ENCODE results near the gene CASK.

CASK gene

DNA sequence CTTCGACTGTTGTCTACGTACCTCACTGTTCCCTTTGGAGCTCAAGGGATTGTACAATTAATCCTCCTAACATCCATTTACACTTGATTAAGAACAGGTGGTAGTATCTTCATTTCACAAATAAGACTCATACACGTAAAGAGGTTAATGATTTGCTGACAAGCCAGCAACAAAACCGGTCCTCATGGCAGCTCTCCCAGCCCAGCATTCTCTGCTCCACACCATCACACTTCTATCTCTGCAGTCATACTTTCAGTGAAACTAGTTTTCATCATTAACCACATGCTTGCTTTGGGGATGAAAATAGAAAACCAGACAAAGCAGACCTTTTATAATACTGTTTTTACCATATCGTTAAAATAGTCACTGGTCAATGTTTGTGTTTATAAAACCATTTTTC, 28.7 kb upstream of the CASK start:
- no peak for TF ChIP-seq CTCF (IDR thresholded peaks at IDR 0.05; ENCODE audit: low read depth, low read length)
- H3K4me3 ChIP-seq (ENCODE audit: low read depth, low read length): no peak overlapping the region

- H3K4me3 ChIP-seq (ENCODE audit: low read depth, low read length): no peak overlapping the region
- no peak for TF ChIP-seq CTCF (IDR thresholded peaks at IDR 0.05; ENCODE audit: low read depth, low read length)
Observed at GRCh38 chrX:41946989-41947612, 23.7 kb upstream of the CASK start.

- no peak overlapping the region for H3K4me3 ChIP-seq (ENCODE audit: low read depth, low read length)
- TF ChIP-seq CTCF (IDR thresholded peaks at IDR 0.05; ENCODE audit: low read depth, low read length): no peak
Observed at GRCh38 chrX:41946235-41946634, 22.9 kb upstream of the CASK start.

DNA sequence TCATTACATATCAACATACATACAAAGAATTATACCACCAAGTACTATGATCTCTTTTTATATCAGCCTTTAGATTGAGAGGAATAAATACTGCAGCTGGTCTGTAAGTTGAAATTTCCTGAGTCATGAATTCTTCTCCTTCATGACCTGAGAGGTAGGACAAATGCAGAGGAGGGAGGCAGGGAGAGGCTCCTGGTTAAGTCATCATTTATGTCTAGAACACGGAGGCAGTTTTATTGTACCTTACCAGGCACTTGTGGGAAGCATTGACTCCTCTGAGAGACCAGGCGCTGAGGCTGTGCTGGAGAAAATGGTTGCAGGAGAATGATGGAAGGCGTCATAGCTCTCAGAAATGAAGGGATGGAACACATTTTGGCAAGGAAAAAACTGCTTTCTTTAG, 12.5 kb upstream of the CASK start:
- no peak overlapping the region for H3K4me3 ChIP-seq (ENCODE audit: low read depth, low read length)
- no peak for TF ChIP-seq CTCF (IDR thresholded peaks at IDR 0.05; ENCODE audit: low read depth, low read length)

- TF ChIP-seq CTCF (IDR thresholded peaks at IDR 0.05; ENCODE audit: low read depth, low read length): no peak
Observed at GRCh38 chrX:41933546-41933945, 10.2 kb upstream of the CASK start.

DNA sequence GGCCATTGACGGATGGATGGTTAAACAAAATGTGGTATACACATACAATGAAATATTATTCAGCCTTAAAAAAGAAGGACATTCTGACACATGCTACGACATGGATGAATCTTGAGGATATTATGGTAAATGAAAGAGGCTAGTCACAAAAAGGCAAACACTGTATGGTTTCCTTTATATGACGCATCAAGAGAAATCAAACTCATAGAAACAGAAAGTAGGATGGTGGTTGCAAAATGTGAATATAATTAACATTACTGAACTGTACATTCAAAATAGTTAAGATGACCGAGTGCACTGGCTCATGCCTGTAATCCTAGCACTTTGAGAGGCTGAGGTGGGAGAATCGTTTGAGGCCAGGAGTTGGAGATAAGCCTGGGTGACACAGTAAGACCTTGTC, 9.5 kb upstream of the CASK start:
- H3K4me3 ChIP-seq (ENCODE audit: low read depth, low read length): no peak overlapping the region
- TF ChIP-seq CTCF (IDR thresholded peaks at IDR 0.05; ENCODE audit: low read depth, low read length): no peak

More at GRCh38 chrX:41933546-41933945, 10.2 kb upstream of the CASK start:
- no peak overlapping the region for H3K4me3 ChIP-seq (ENCODE audit: low read depth, low read length)

DNA sequence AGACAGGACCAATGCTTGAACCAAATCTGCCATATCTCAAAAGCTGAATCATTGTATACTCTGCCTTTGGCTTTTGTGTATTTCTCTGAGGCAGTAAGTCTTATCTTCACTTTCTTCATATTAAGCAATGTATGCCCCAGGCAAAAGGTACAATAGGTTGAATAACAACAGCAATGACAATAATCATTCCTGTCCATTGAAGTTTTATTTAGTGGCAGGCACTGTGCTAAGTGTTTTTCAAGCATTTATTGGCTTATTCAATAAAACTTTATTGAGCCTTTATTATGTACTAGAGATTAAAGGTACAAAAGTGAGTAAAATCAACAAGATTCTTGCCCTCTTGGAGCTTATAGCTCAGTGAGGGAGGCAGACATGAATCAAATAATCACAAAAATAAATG, 8.2 kb upstream of the CASK start:
- H3K4me3 ChIP-seq (ENCODE audit: low read depth, low read length): no peak overlapping the region
- no peak for TF ChIP-seq CTCF (IDR thresholded peaks at IDR 0.05; ENCODE audit: low read depth, low read length)

Measured in WI38 (cell line).